Uterus (tissue), 4 donors: ENCODE measurements around the gene ZSWIM3. TPM values are rescaled to one million over a fixed set of nuclear protein-coding genes. Genes with fewer than 3 reads are reported as not detected.
"Not testable (repeated sequence)": the region's sequence is repeated elsewhere in the genome, so short reads cannot be mapped to it uniquely, and the experiment has no call there.

Source experiments
- DNase-seq, 2 donors: peaks; one replicate each; pipeline ENCODE4 v3.0.0-alpha.2; 2019 to 2020
- H3K27ac ChIP-seq, 2 donors: fragments of 200-600 bp; sonication (generic); 1 replicate in 1 of 2; 2 replicates in 1 of 2; pipeline ENCODE4 v1.5.1; 2016 to 2018
- H3K27me3 ChIP-seq, 2 donors: fragments of 200-600 bp; sonication (generic); one replicate each; pipeline ENCODE4 v1.5.1; 2018 to 2019; ENCODE audit warnings: control low read depth in 1 of 2
- H3K36me3 ChIP-seq, 2 donors: fragments of 200-600 bp; sonication (generic); one replicate each; pipeline ENCODE4 v1.5.1; 2019; ENCODE audit warnings: control low read depth in 1 of 2
- H3K4me1 ChIP-seq, 2 donors: fragments of 200-600 bp; sonication (generic); one replicate each; pipeline ENCODE4 v1.5.1; 2018 to 2019; ENCODE audit warnings: control low read depth in 1 of 2
- H3K4me3 ChIP-seq, 2 donors: fragments of 200-600 bp; sonication (generic); 1 replicate in 1 of 2; 2 replicates in 1 of 2; pipeline ENCODE4 v1.5.1; 2018 to 2019; ENCODE audit warnings: mild to moderate bottlenecking in 1 of 2
- H3K9me3 ChIP-seq, 2 donors: fragments of 200-600 bp; sonication (generic); one replicate each; pipeline ENCODE4 v1.5.1; 2019; ENCODE audit warnings: control low read depth in 1 of 2
- POLR2A ChIP-seq, 2 donors: fragments of 450-650 bp; IDR thresholded peaks; one replicate each; pipeline ENCODE4 v1.6.1; 2016; ENCODE audit warnings: antibody characterized with exemption in 2 of 2, mild to moderate bottlenecking in 1 of 2, moderate library complexity in 1 of 2
- intact Hi-C: fragments of 100-400 bp; cut with DNase I; formaldehyde crosslinking; loops from one replicate; pipeline ENCODE4 v1.15.1; 2023; ENCODE audit warnings: low total_unique reads
- total RNA-seq, 4 donors: library from RNA; depleted of rRNA in 3 of 4; stranded (reverse); fragments of >200 nt in 3 of 4; gene quantifications; one replicate each; pipeline versions ENCODE4 v1.1.0 to v1.2.4, GENCODE V29; 2014 to 2023
- TF ChIP-seq, protein P1 (sequence below), 4 experiments: fragments of 200-600 bp in 2 of 4; fragments of 450-650 bp in 2 of 4; sonication (generic) in 2 of 4; IDR thresholded peaks; one replicate each; pipeline ENCODE4 v1.5.1; 2016 to 2019; ENCODE audit warnings: antibody characterized with exemption in 4 of 4, mild to moderate bottlenecking in 2 of 4, moderate library complexity in 1 of 4
- donor health status: DM: yes; HTN: yes; CAD: no.

ZSWIM3 gene
- total RNA-seq, 4 donors from 2014 or later = 3.1 to 9.2 (median 4.3) TPM

DNA sequence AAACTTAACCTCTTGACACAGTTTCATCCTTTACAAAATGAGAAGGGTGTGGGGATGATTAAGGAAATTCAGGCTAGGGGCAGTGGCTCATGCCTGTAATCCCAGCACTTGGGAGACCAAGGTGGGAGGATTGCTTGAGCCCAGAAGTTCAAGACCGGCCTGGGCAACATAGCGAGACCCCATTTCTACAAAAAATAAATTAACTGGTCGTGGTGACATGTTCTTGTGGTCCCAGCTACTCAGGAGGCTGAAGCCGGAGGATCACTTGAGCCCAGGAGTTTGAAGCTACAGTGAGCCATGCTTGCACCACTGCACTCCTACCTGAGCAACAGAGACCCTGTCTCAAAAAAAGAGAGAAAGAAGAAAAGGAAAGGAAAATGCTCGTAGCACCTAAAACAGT lies 9.0 kb downstream of the ZSWIM3 start:
- no peak overlapping the region for H3K27ac ChIP-seq
- no peak for DNase-seq

DNA sequence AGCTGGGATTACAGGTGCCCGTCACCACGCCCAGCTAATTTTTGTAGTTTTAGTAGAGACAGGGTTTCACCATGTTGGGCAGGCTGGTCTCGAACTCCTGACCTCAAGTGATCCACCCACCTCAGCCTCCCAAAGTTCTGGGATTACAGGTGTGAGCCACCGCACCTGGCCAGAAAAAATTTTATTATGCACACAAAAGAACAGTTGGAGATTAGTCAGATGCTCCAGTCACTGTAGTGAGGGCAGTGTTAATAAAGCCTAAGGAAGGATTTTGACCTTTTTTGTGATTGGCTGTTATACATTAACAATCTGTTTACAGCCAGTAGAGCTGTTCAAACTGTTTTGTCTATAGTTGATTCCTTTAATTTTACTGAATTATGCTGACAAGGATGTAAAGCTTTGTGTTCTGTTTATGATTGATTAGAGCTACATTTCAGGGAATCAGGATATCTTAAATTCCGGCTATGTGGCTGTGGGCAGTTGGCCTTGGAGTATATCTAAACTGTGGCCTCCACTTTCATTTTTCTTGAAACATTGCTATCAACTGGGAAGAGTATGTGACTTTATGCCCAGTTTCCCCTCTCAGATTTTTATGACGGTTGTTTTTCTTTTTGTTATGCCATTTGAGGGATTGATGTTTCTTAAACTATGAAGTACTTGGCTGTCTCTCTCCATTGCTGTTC lies 9.9 kb downstream of the ZSWIM3 start:
- Histone ChIP-seq H3K4me1 (no peaks in the 10 kb centered on the region), H3K27me3 (no peaks in the 10 kb centered on the region), H3K9me3 (no peaks in the 10 kb centered on the region), H3K4me3 (no peak overlapping the region), H3K36me3 (no peaks in the 10 kb centered on the region), H3K27ac (no peak overlapping the region)
- TF ChIP-seq, protein P1, sequence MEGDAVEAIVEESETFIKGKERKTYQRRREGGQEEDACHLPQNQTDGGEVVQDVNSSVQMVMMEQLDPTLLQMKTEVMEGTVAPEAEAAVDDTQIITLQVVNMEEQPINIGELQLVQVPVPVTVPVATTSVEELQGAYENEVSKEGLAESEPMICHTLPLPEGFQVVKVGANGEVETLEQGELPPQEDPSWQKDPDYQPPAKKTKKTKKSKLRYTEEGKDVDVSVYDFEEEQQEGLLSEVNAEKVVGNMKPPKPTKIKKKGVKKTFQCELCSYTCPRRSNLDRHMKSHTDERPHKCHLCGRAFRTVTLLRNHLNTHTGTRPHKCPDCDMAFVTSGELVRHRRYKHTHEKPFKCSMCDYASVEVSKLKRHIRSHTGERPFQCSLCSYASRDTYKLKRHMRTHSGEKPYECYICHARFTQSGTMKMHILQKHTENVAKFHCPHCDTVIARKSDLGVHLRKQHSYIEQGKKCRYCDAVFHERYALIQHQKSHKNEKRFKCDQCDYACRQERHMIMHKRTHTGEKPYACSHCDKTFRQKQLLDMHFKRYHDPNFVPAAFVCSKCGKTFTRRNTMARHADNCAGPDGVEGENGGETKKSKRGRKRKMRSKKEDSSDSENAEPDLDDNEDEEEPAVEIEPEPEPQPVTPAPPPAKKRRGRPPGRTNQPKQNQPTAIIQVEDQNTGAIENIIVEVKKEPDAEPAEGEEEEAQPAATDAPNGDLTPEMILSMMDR (IDR thresholded peaks at IDR 0.05) = no peak
- TF ChIP-seq POLR2A (IDR thresholded peaks at IDR 0.05) = no peak
- intact Hi-C loops = no loop called here
- DNase-seq = no peak

More for the DNA sequence above, 9.0 kb downstream of the ZSWIM3 start:
- Histone ChIP-seq H3K4me1 (no peaks in the 10 kb centered on the region), H3K27me3 (no peaks in the 10 kb centered on the region), H3K36me3 (no peaks in the 10 kb centered on the region), H3K4me3 (no peak overlapping the region), H3K9me3 (no peaks in the 10 kb centered on the region)
- intact Hi-C loops = no loop called here
- no peak for TF ChIP-seq POLR2A (IDR thresholded peaks at IDR 0.05)
- TF ChIP-seq, protein P1 (IDR thresholded peaks at IDR 0.05) = no peak

DNA sequence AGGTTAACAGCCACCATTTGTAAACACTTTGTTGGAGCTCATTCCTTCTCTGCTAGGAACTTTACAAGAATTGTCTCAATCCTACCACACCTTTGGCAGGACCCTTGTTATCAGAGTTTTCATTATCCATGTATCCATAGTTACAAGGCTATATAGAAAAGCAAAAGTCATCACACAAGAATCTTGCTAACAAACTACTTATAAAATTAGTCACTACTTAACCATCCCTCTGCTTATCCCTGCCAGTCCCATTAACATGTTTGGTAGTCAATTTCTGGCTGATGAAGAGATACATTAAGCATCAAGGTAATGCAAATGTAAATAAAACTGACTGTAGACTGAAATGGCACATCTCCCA lies 10.4 kb downstream of the ZSWIM3 start:
- no peaks in the 10 kb centered on the region for H3K9me3 ChIP-seq
- no peak overlapping the region for H3K27ac ChIP-seq
- H3K27me3 ChIP-seq = no peaks in the 10 kb centered on the region
- H3K4me3 ChIP-seq = no peak overlapping the region
- no peak for DNase-seq
- no peak for TF ChIP-seq POLR2A (IDR thresholded peaks at IDR 0.05)
- TF ChIP-seq, protein P1 (IDR thresholded peaks at IDR 0.05) = no peak
- H3K4me1 ChIP-seq = no peaks in the 10 kb centered on the region
- intact Hi-C loops = no loop called here
- no peaks in the 10 kb centered on the region for H3K36me3 ChIP-seq

DNA sequence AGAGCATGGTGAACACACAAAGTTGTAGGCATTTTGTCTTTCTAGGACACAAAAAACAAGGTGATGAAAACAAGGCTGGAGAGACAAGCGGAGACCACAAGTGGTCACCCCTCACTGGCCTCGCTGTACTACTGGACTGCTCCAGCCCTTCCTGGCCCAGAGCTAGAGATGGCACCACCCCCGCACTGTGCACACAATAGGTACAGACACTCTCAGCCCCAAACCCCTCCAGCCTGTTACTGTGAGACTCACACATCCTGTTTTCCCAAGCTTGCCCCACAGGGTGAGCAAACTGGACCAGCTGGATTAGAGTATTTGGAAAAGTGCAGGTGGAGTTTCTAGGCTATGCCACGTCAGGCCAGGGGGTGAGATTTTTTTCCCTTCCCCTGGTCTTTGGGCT lies 15.2 kb downstream of the ZSWIM3 start:
- Histone ChIP-seq H3K27ac (no peak overlapping the region), H3K4me1 (no peaks in the 10 kb centered on the region), H3K27me3 (no peaks in the 10 kb centered on the region), H3K4me3 (no peak overlapping the region), H3K9me3 (no peaks in the 10 kb centered on the region), H3K36me3 (no peaks in the 10 kb centered on the region)
- DNase-seq = no peak
- intact Hi-C loops = no loop called here
- TF ChIP-seq, protein P1 (IDR thresholded peaks at IDR 0.05) = no peak
- TF ChIP-seq POLR2A (IDR thresholded peaks at IDR 0.05) = no peak

DNA sequence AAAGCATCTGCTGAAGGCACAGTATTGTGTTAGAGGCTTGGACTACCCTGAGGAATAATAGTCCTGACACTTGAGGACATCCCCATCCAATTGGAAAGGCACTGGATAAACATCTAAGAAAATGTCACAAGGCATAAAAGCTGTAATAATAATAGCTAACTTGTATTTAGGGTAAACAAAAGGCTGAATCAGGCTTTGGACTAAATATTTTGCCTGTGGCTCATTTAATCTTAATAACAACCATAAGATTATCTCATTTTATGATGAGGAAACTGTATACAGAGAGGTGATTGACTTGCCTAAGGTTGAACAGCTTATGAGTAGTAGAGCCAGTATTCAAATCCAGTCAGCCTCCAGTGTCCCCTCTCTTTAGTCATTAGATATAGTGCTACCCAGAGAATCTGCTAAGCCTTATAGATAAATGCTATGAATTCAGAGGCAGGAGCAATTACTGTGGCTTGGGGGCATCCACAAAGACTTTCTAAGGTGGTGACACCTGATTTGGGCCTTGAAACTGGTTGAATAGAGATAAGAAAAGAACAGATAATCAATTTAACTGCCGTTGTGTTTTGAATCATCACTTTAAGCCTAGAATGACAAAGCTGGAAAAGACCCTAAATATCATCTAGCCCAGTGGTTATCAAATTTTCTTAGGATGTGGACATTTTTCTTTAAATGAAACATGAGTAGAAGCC lies 16.1 kb downstream of the ZSWIM3 start:
- Histone ChIP-seq H3K36me3 (no peaks in the 10 kb centered on the region), H3K27me3 (no peaks in the 10 kb centered on the region), H3K27ac (no peak overlapping the region), H3K9me3 (no peaks in the 10 kb centered on the region), H3K4me3 (no peak overlapping the region), H3K4me1 (no peaks in the 10 kb centered on the region)
- intact Hi-C loops = no loop called here
- DNase-seq = no peak
- no peak for TF ChIP-seq POLR2A (IDR thresholded peaks at IDR 0.05)
- TF ChIP-seq, protein P1 (IDR thresholded peaks at IDR 0.05) = no peak

DNA sequence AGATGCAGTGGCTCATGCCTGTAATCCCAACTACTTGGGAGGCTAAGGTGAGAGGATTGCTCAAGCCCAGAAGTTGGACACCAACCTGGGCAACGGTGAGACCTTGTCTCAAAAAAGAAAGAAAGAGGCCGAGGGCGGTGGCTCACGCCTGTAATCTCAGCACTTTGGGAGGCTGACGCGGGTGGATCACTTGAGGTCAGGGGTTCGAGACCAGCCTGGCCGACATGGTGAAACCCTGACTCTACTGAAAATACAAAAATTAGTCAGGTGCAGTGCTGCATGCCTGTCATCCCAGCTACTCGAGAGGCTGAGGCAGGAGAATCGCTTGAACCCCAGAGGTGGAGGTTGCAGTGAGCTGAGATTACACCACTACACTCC lies 16.7 kb downstream of the ZSWIM3 start:
- H3K4me1 ChIP-seq, H3K27me3 ChIP-seq, H3K27ac ChIP-seq, intact Hi-C loops, H3K4me3 ChIP-seq, H3K36me3 ChIP-seq, DNase-seq, H3K9me3 ChIP-seq: not testable (repeated sequence)
